ENCODE data around the gene CYB5R2. TPM values are rescaled to one million over a fixed set of nuclear protein-coding genes. Genes with fewer than 3 reads are reported as not detected.

Gene CYB5R2
- total RNA-seq, 2 donors from 2014 or later, result 1.3 TPM; not detected in 1

DNA sequence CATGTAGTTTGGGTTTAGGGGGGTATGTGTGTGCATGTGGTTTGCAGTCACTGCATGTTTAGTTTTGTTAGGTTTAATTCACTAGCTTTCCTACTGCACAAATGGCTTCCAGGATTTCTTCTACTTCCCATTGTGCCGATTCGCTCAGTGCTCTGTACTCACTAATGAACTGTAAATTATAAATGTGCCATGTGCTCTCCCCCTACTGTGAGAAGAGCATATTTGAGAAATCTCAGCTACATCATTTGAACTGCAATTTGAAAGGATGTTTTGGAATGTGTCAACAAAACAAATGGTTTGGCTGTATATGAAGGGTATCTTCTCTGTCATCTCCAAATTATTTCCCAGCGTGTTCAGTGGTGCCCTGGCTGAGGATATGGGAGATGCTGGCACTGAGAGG, 28.1 kb downstream of the CYB5R2 start:
- DNase-seq (no peak), ATAC-seq (no peak)
- no peak for TF ChIP-seq POLR2A (IDR thresholded peaks at IDR 0.05)
- TF ChIP-seq, protein P1, sequence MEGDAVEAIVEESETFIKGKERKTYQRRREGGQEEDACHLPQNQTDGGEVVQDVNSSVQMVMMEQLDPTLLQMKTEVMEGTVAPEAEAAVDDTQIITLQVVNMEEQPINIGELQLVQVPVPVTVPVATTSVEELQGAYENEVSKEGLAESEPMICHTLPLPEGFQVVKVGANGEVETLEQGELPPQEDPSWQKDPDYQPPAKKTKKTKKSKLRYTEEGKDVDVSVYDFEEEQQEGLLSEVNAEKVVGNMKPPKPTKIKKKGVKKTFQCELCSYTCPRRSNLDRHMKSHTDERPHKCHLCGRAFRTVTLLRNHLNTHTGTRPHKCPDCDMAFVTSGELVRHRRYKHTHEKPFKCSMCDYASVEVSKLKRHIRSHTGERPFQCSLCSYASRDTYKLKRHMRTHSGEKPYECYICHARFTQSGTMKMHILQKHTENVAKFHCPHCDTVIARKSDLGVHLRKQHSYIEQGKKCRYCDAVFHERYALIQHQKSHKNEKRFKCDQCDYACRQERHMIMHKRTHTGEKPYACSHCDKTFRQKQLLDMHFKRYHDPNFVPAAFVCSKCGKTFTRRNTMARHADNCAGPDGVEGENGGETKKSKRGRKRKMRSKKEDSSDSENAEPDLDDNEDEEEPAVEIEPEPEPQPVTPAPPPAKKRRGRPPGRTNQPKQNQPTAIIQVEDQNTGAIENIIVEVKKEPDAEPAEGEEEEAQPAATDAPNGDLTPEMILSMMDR (IDR thresholded peaks at IDR 0.05), result no peak
- intact Hi-C loops (cut with DNase I), result no loop called here
- peaks cover 0 to 18% of the 10 kb centered on the region in 2 donors for H3K36me3 ChIP-seq (replicated peaks in 1 of 2; ENCODE audit: insufficient read depth in 1 of 2, low read depth in 2 of 2)
- no peaks in the 10 kb centered on the region for H3K27me3 ChIP-seq
- H3K27ac ChIP-seq, result no peak overlapping the region
- no peaks in the 10 kb centered on the region for H3K9me3 ChIP-seq
- WGBS, 2 donors, result 95 to 97% methylated on average over 3 of the region's 3 CpGs
- no peak overlapping the region for H3K4me3 ChIP-seq
- peaks cover 6% of the 10 kb centered on the region for H3K4me1 ChIP-seq

DNA sequence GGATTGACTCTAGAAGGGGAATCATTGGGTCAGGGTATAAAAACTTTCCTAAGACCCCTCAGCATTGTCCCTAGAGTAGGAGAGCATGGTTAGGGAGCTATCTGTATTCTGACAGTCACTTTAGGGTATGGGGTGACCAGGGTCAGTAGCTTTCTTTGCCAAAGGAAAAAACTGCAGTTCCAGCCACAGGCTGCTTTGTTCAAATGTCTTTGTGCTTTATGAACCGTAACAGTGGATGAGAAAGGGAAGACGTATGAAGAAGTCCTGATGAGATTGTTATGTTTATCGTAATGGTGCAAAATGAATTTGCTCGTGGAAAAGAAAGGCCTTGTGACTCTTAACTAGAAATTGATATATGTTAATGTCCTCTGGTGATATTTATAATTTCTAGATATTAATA, 30.0 kb downstream of the CYB5R2 start:
- Histone ChIP-seq H3K27me3 (no peaks in the 10 kb centered on the region), H3K36me3 (replicated peaks in 1 of 2; ENCODE audit: insufficient read depth in 1 of 2, low read depth in 2 of 2) (peaks cover 0 to 10% of the 10 kb centered on the region in 2 donors), H3K9me3 (no peaks in the 10 kb centered on the region), H3K4me3 (no peak overlapping the region), H3K27ac (no peak overlapping the region), H3K4me1 (peaks cover 6% of the 10 kb centered on the region)
- ATAC-seq (no peak), DNase-seq (no peak)
- 86 to 88% methylated on average over 4 of the region's 4 CpGs for WGBS, 2 donors
- TF ChIP-seq, protein P1 (IDR thresholded peaks at IDR 0.05), result no peak
- TF ChIP-seq POLR2A (IDR thresholded peaks at IDR 0.05), result no peak
- intact Hi-C loops (cut with DNase I), result no loop called here

DNA sequence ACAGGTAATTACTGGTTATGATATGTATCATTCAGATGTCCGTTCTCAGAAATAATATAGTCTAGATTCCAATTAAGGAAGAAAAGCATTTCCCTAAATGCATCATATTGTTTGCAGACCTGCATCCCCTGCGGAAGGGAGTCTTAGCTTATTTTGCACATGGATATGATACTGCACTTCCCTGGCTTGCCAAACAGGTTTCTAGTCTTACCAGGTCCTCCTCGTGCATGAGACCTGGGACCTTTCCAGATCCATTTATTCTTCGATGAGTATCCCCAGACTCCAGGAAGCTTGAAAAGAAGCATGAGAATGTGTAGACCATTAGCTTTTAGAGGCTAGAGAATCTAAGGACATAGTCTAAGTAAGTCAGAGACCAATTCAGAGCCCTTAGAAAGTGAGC, 30.6 kb downstream of the CYB5R2 start:
- H3K4me3 ChIP-seq, result no peak overlapping the region
- no peaks in the 10 kb centered on the region for H3K27me3 ChIP-seq
- DNase-seq (no peak), ATAC-seq (no peak)
- TF ChIP-seq, protein P1 (IDR thresholded peaks at IDR 0.05), result no peak
- TF ChIP-seq POLR2A (IDR thresholded peaks at IDR 0.05), result no peak
- 38 to 44% methylated on average over 4 of the region's 4 CpGs for WGBS, 2 donors
- no peaks in the 10 kb centered on the region for H3K9me3 ChIP-seq
- H3K27ac ChIP-seq, result no peak overlapping the region
- intact Hi-C loops (cut with DNase I), result no loop called here
- H3K4me1 ChIP-seq, result peaks cover 6% of the 10 kb centered on the region
- peaks cover 0 to 10% of the 10 kb centered on the region in 2 donors for H3K36me3 ChIP-seq (replicated peaks in 1 of 2; ENCODE audit: insufficient read depth in 1 of 2, low read depth in 2 of 2)

DNA sequence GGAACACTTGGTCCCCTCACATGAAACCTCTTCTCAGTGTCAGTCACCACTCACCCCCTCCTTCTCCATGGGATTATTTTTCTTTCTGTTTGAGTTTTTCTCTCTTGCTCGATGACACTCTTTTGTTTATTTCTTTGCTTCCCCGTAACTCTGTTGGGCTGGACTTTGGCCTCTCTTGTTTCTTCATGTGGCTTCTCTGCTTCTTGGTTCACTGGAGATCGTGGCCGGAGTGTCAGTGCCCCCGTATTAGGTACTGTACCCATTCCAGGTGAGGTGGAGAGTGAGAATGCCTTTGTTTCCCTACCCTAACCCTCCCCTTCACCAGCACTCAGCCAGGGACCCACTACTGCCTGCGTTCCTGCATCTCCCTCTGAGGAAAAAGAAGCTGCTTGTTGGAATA, 32.5 kb downstream of the CYB5R2 start:
- intact Hi-C loops (cut with DNase I), result no loop called here
- DNase-seq (no peak), ATAC-seq (no peak)
- H3K27me3 ChIP-seq, result no peaks in the 10 kb centered on the region
- H3K27ac ChIP-seq, result no peak overlapping the region
- H3K9me3 ChIP-seq, result no peaks in the 10 kb centered on the region
- no peaks in the 10 kb centered on the region for H3K4me1 ChIP-seq
- no peak overlapping the region for H3K4me3 ChIP-seq
- TF ChIP-seq, protein P1 (IDR thresholded peaks at IDR 0.05), result no peak
- TF ChIP-seq POLR2A (IDR thresholded peaks at IDR 0.05), result no peak
- 85 to 92% methylated on average over 6 of the region's 6 CpGs for WGBS, 2 donors
- H3K36me3 ChIP-seq (replicated peaks in 1 of 2; ENCODE audit: insufficient read depth in 1 of 2, low read depth in 2 of 2), result peaks cover 0 to 10% of the 10 kb centered on the region in 2 donors

DNA sequence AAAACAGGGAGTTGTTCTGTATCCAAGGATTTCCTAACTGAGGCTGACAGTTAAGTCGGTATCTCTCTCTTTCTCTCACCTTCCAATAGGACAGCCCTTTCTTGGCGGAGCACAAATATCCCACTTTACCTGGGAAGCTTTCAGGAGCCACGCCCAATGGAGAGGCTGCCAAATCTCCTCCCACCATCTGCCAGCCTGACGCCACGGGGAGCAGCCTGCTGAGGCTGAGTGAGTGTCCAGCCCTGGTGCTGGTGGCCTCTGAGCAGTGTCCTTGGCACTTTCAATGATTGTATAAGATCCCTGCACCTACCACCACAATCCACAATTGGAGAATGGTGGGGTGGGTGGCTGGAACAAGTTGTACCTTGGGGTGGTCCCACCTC, 33.7 kb downstream of the CYB5R2 start:
- Histone ChIP-seq H3K27ac (no peak overlapping the region), H3K27me3 (no peaks in the 10 kb centered on the region), H3K9me3 (no peaks in the 10 kb centered on the region), H3K4me3 (no peak overlapping the region), H3K4me1 (no peaks in the 10 kb centered on the region), H3K36me3 (replicated peaks in 1 of 2; ENCODE audit: insufficient read depth in 1 of 2, low read depth in 2 of 2) (peaks cover 0 to 10% of the 10 kb centered on the region in 2 donors)
- peak; percentile 25 to 70 (median 46) for DNase-seq
- ATAC-seq, result no peak
- TF ChIP-seq, protein P1 (IDR thresholded peaks at IDR 0.05), result no peak
- no peak for TF ChIP-seq POLR2A (IDR thresholded peaks at IDR 0.05)
- 42 to 51% methylated on average over 5 of the region's 5 CpGs for WGBS, 2 donors
- intact Hi-C loops (cut with DNase I), result no loop called here

All from body of pancreas (tissue), 4 donors.